Colon (tissue), 2 donors: ENCODE measurements around the gene USP24.

Experiments used
- FAIRE-seq: peaks from 2 replicates; lab custom pipeline; 2012; peaks lifted over from hg19 to GRCh38; lab: Jason Lieb, UNC
- donor health status: control.
- donor health status: control.

USP24 gene

GRCh38 chr1:55164906-55165305, 50.3 kb downstream of the USP24 start:
- no peak for FAIRE-seq

GRCh38 chr1:55159571-55159970, 55.6 kb downstream of the USP24 start:
- no peak for FAIRE-seq

GRCh38 chr1:55156608-55157007, 58.6 kb downstream of the USP24 start:
- FAIRE-seq = no peak

DNA sequence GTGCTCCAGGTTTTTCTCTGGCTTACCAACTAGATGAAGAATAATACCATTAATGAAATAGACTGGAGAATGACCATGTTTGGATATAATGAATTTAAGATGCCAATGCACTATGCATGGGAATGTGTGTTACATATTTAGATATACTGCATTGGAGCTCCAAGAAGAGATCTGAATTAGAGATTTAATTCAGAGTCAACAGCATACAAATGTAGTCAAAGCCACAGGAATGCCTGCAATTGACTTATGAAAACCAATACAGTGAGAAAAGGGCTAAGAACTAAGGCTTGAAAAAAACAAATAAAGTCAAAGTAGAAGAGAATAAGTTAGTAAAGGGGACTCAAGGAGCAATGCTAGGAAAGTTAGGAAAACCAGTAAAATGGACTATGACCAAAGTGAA, 59.1 kb downstream of the USP24 start:
- no peak for FAIRE-seq

DNA sequence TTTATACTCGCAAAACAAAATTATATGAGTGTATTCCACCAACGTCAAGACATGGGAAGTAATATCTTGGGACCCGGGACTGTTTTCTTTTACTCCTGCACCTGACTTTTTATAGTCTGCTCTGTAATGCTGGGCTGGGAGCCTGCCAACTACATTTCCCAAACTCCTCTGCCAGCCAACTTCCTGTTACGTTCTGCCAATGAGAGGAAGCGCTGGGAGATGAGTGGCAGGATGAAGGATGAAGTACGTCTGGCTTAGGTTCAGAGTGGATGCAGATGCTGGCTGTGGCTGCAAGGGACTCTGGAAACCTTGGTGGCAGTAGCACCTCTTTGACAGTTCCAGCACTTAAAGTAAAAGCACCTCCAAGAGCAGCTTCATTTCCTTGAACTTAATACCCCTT, 59.6 kb downstream of the USP24 start:
- FAIRE-seq = no peak

DNA sequence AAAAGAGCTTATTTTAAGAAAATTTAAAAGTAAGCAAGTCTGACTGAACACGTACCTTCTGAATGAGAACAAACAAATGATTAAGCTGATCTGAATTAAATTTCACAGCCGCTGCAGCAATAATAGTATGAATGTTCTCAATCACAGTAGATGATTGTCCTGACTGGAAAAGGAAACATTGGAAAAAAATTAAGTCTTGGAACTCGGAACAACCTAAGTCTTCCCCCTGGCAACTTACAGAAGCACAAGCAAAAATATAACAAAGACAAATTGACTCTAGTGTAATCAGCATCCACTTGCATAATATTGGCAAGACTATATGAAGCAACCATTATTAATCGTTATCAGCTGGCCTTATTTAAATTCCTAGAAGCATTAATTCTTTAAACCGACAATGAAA, 60.5 kb downstream of the USP24 start:
- no peak for FAIRE-seq

DNA sequence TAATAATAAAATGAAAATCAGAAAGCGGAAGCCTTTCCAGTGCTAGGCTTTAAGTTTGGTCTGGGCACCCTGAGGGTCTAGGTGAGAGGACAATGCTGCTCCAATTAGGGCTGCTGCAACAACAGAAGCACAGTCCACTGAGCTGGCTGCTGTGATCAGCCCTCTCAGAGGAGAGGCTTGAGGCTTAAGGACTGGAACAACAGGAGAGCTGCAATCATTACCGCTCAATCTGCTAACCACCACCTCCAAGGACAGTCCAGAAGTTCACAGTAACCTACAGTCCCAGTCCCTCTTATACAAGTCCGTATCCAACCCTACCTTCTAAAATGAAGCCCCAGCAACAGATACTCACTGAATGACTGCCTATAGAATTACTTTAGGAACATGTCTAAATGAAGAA, 62.1 kb downstream of the USP24 start:
- FAIRE-seq = no peak

DNA sequence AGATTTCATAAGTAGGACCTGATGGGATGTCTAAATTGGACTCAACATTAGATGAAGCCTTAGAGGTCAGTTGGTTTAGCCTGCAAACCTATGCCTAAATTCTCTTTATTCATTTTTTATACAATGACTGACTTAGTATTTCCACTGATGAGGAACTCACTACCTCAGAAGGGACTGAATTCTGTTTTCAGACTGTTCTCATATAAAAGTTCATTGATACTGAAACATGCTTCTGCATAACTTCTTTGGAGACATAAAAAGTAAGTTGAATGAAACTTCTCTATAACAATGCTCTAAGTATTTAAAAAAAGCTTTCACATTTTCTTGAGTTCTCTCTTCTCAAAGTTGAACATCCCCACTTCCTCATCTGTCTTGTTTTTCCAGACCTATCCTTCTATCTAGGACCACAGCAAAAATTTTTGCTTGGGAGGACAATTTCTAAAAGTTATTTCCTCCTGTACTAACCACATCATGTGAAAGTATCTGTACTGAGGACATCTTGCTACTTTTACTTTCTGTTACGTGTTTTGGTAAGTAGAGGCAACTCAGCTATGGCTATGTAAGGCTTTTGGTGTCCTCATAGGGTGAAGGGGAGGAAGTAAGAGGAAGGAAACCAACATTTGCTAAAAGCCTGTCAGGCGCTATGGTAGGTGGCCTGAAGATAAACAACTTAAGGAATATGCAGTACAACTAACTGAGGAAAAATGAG, 64.1 kb downstream of the USP24 start:
- FAIRE-seq = peak; percentile 51

GRCh38 chr1:55148676-55149075, 66.5 kb downstream of the USP24 start:
- FAIRE-seq = no peak

DNA sequence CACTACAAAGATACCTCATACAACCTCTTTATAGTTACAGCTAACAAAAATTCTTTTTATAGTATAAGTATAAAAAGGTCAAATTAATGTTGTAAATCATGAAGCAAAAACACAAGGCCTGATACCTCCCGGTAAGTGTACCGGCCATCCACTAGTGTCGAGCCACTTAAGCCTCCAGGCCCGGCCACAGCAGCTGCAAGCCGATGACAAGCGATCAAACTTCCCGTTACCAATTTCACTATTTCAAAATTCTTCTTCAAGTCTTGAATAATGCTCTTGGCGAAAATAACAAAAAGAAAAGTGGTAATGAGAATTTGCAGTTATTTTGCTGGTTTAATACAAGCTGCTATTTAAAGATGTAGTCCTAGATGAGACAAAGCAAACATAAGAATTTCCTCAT, 67.6 kb downstream of the USP24 start:
- FAIRE-seq = no peak

GRCh38 chr1:55146781-55147180, 68.4 kb downstream of the USP24 start:
- FAIRE-seq = no peak

DNA sequence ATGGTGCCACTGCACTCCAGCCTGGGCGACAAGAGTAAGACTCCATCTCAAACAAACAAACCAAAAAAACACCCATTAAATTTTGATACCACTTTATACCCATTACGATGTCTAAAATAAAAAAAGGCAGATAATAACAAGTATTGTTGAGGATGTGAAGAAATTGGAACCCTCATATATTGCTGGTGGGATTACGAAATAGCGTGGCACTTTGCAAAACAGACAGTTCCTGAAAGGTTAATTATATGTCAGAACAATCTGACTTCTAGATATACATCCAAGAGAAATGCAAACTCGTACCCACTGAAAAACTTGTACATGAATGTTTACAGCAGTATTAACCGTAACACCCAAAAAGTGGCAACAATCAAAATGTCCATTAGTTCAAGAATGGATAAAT, 70.3 kb downstream of the USP24 start:
- no peak for FAIRE-seq

DNA sequence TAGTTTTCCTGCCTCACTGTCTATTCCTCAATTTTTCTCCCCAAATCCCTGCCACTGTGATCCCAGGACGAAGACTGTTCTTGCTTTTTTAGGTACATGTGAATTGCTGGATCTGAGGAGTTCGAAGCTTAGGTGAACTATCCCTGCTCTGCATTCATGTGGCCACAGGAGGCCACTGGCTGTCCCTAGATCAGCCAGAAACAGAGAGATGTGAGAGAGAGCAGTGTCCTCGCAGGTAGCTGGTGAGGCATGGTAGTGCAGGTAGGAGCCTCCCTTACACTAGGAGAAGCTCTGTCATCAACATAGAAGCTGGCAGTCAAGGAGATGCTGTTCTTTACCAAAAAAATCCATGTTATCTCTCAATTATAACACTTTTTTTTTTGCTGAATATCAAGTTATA, 71.5 kb downstream of the USP24 start:
- FAIRE-seq = no peak

DNA sequence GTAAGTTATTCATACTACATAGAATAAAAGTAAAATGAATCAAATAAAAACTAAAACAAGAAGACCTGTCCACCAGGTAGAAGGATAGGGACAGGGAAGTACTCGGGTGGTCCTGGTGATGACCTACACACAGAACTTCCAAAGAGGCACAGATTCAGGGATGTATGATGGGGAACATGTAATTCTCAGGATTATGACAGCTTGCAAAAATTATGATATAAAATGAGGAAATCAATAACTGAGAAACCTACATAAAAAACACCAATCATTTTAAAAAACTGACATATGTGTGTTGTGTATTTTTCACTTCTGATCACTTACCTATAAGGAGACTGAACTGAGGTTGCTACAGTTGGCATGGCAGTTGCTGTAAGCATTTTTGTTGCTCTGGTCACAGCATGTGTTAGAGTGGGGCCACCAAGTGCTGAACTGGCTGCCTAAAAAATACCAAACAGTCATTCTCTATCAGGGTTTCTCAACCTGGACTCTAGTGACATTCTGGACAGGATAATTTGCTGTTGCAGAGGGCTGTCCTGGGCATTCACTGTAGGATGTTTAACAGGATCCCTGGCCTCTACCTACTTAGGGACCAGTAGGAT, 73.8 kb downstream of the USP24 start:
- no peak for FAIRE-seq

GRCh38 chr1:55140546-55140983, 74.6 kb downstream of the USP24 start:
- peak; percentile 68 for FAIRE-seq

- FAIRE-seq = no peak
Measured at GRCh38 chr1:55140137-55140536, 75.0 kb downstream of the USP24 start.

GRCh38 chr1:55138823-55139222, 76.3 kb downstream of the USP24 start:
- no peak for FAIRE-seq

- no peak for FAIRE-seq
Measured at GRCh38 chr1:55134152-55134808, 80.9 kb downstream of the USP24 start.

DNA sequence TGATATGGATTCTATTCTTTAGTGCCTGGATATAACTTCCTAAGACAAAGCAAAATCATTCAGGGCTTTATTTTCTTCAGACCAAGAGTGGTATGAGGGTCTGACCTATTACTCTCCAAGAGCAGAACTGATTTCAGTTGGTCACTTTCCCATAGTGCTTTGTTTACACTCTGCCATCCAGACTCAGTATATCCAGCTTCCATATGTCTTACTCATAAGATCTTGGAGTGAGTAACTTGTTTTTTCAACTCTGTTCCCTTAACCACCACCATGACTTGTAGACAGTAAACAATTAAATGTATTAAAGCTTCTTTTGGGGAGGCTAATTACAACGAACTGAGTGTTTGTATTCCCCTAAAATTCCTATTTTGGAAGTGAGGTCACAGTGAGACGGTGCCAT, 83.4 kb downstream of the USP24 start:
- no peak for FAIRE-seq

DNA sequence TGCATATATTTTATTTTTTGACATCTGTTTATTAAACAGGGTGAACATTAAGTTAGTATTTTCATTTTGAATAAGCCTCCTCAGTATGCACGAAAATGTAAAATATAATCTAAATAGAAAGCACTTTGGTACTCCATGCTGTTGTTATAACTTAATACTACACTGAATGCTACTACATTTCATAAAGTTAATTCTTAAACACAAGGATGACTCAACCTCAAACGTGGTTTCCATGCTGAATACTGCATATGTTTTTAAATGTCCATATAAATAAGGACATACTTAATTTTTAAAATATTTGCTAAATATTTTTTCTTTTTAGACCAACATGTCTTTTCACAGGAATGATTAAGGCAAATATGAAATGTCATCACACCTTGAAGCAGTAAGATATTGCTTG, 83.9 kb downstream of the USP24 start:
- FAIRE-seq = no peak

DNA sequence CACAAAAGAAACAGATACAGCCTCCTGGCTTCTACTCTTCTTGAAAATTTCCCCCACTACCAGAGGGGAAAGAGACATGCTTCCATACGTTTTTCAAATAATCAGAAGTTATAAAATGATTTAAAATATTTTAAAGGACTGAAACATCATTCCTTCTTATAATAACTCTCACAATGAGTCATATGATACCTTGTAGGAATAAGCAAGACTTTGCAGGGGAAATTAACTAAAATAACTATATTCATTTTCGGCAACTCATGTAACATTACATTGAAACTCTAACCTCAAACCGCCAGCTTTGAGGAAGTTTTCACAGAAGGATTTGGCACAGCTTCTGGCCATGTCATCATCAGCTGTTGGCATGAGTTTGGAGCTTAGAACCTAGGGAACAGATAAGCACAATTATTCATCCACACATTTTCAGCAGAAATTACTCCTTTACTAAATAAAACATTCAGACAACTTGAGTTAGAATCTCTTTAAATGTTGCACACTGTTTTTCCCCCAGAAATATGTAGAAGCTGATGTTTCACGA, 85.9 kb downstream of the USP24 start:
- FAIRE-seq = no peak

GRCh38 chr1:55128418-55128995, 86.7 kb downstream of the USP24 start:
- no peak for FAIRE-seq

DNA sequence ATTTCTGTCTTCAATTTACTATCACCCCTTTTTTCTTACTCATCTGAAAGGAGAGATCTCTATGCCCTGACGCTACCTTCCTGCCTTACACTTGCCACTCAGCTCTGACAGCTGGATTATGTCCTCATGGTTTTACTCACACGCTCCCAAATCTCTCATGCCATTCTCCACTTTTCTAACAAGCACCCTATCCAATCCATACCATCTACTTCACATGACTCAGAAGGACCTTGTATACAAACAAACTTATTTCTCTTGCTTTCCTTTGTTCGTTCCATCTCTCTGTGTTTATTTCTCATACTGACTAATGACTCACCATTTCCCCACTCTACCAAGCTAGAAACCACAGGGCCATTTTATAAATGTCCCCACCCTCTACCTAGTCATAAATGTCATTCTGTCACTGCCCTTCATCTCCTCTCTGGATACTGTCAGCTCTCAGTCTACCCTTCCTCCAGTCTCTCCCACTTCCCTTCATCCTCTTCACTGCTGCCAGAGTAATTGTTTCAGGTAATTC, 87.3 kb downstream of the USP24 start:
- no peak for FAIRE-seq
